HepG2 (cell line): ENCODE results near the gene EXOC1. TPM values are rescaled to one million over a fixed set of nuclear protein-coding genes. Genes with fewer than 3 reads are reported as not detected.

Experiments used
- ATF1 ChIP-seq: IDR thresholded peaks from 2 replicates; pipeline ENCODE4 v1.6.1; 2016; ENCODE audit warnings: mild to moderate bottlenecking, control low read depth
- BCL6 ChIP-seq: IDR thresholded peaks from 2 replicates; pipeline ENCODE4 v1.6.1; 2016; ENCODE audit warnings: missing genetic modification reagents, missing compliant biosample characterization
- KIAA2018 ChIP-seq: sonication (generic); formaldehyde crosslinking; IDR thresholded peaks from 2 replicates; pipeline ENCODE4 v1.5.0; 2020; ENCODE audit warnings: mild to moderate bottlenecking, missing genetic modification reagents, borderline replicate concordance
- MAFG ChIP-seq: sonication (generic); formaldehyde crosslinking; IDR thresholded peaks from 2 replicates; pipeline ENCODE4 v1.5.1; 2020; ENCODE audit warnings: mild to moderate bottlenecking, missing genetic modification reagents
- NFE2L1 ChIP-seq: sonication (generic); formaldehyde crosslinking; IDR thresholded peaks from 2 replicates; pipeline ENCODE4 v1.4.0; 2020; ENCODE audit warnings: missing genetic modification reagents, mild to moderate bottlenecking, borderline replicate concordance
- NFE2L2 ChIP-seq: fragments of 150-350 bp; IDR thresholded peaks from 2 replicates; pipeline ENCODE4 v1.6.1; 2014; ENCODE audit warnings: low read length
- SCMH1 ChIP-seq: sonication (generic); formaldehyde crosslinking; IDR thresholded peaks from 2 replicates; pipeline ENCODE4 v1.9.0; 2021; ENCODE audit warnings: missing genetic modification reagents, mild to moderate bottlenecking, borderline replicate concordance
- TBX2 ChIP-seq: sonication (generic); formaldehyde crosslinking; IDR thresholded peaks from 2 replicates; pipeline ENCODE4 v1.5.0; 2020; ENCODE audit warnings: missing genetic modification reagents, mild to moderate bottlenecking, borderline replicate concordance
- THAP11 ChIP-seq: IDR thresholded peaks from 2 replicates; pipeline ENCODE4 v1.6.1; 2016; ENCODE audit warnings: missing biosample characterization, missing genetic modification reagents
- TRIM24 ChIP-seq: sonication (generic); formaldehyde crosslinking; IDR thresholded peaks from 2 replicates; pipeline ENCODE4 v1.8.0; 2022; ENCODE audit warnings: mild to moderate bottlenecking, missing genetic modification reagents
- ZBTB38 ChIP-seq: sonication (generic); formaldehyde crosslinking; IDR thresholded peaks from 2 replicates; pipeline ENCODE4 v1.5.1; 2020; ENCODE audit warnings: mild to moderate bottlenecking, missing genetic modification reagents
- ZBTB42 ChIP-seq: sonication (generic); formaldehyde crosslinking; IDR thresholded peaks from 2 replicates; pipeline ENCODE4 v1.5.0; 2020; ENCODE audit warnings: mild to moderate bottlenecking, missing genetic modification reagents
- ZFP1 ChIP-seq: IDR thresholded peaks from 2 replicates; pipeline ENCODE4 v1.6.1; 2016
- ZFYVE20 ChIP-seq: sonication (generic); formaldehyde crosslinking; IDR thresholded peaks from 2 replicates; pipeline ENCODE4 v1.8.0; 2023; ENCODE audit warnings: low read depth, mild to moderate bottlenecking, moderate library complexity, missing genetic modification reagents, borderline replicate concordance
- ZNF253 ChIP-seq: sonication (generic); formaldehyde crosslinking; IDR thresholded peaks from 2 replicates; pipeline ENCODE4 v1.8.0; 2022; ENCODE audit warnings: mild to moderate bottlenecking, missing genetic modification reagents, borderline replicate concordance
- ZNF33A ChIP-seq: sonication (generic); formaldehyde crosslinking; IDR thresholded peaks from 2 replicates; pipeline ENCODE4 v1.5.1; 2020; ENCODE audit warnings: missing genetic modification reagents, mild to moderate bottlenecking, moderate library complexity, borderline replicate concordance
- ZNF354B ChIP-seq: sonication (generic); formaldehyde crosslinking; IDR thresholded peaks from 2 replicates; pipeline ENCODE4 v1.8.0; 2022; ENCODE audit warnings: mild to moderate bottlenecking, missing genetic modification reagents
- ZNF543 ChIP-seq: sonication (generic); formaldehyde crosslinking; IDR thresholded peaks from 2 replicates; pipeline ENCODE4 v1.4.0; 2020; ENCODE audit warnings: mild to moderate bottlenecking, missing genetic modification reagents
- ZNF549 ChIP-seq: sonication (generic); formaldehyde crosslinking; IDR thresholded peaks from 2 replicates; pipeline ENCODE4 v1.5.0; 2020; ENCODE audit warnings: missing genetic modification reagents
- ZNF639 ChIP-seq: conservative IDR thresholded peaks from 2 replicates; pipeline ENCODE4 v1.6.1; 2018; ENCODE audit warnings: missing genetic modification reagents
- ZNF709 ChIP-seq: sonication (generic); formaldehyde crosslinking; IDR thresholded peaks from 2 replicates; pipeline ENCODE4 v1.5.0; 2020; ENCODE audit warnings: mild to moderate bottlenecking, missing genetic modification reagents
- ZNF773 ChIP-seq: sonication (generic); formaldehyde crosslinking; IDR thresholded peaks from 2 replicates; pipeline ENCODE4 v1.4.0; 2020; ENCODE audit warnings: missing genetic modification reagents, borderline replicate concordance
- polyA plus RNA-seq, 8 experiments: library from polyadenylated mRNA; depleted of rRNA in 3 of 8; stranded (reverse) in 7 of 8; unstranded in 1 of 8; fragments of >200 nt; fragmentation: Illumina TruSeq in 4 of 8; extraction: Trizol in 4 of 8; gene quantifications; 2 replicates each; pipeline versions ENCODE4 v1.2.1 to v1.2.3, GENCODE V29; 2011 to 2016; ENCODE audit warnings: low read depth in 4 of 8, missing spikeins in 1 of 8, mixed read lengths in 1 of 8; ENCODE audit not compliant: insufficient read depth in 1 of 8
- total RNA-seq, 5 experiments: library from RNA; depleted of rRNA; stranded (reverse); fragments of >200 nt; fragmentation: Illumina TruSeq; extraction: Trizol; gene quantifications; 2 replicates each; pipeline ENCODE4 v1.2.3, GENCODE V29; 2016; ENCODE audit warnings: low read depth in 1 of 5

The EXOC1 gene
- total and polyA plus RNA-seq, 2 of the 13 experiments (the other 11 are each of a cell fraction or from before 2014, with no cell fraction given) = 9.1 to 18.4 TPM

- TF ChIP-seq NFE2L1 = no peak
- no peak for TF ChIP-seq ZNF773 (CRISPR knock-in tag)
- TF ChIP-seq SCMH1 (CRISPR knock-in tag) = no peak
- peak; percentile 69 for TF ChIP-seq ATF1 (CRISPR knock-in tag)
- peak; percentile 27; the same call in 1 of the 2 replicates for TF ChIP-seq ZNF543 (CRISPR knock-in tag)
- peak; percentile 90 for TF ChIP-seq THAP11 (CRISPR knock-in tag)
- no peak for TF ChIP-seq TRIM24
- TF ChIP-seq ZBTB38 (CRISPR knock-in tag) = peak; percentile 43; the same call in 1 of the 2 replicates
- TF ChIP-seq ZNF253 (CRISPR knock-in tag) = no peak
- TF ChIP-seq ZNF709 = 0 out of 2 replicates have a peak, but pooled peaks have one; percentile 43
- no peak for TF ChIP-seq BCL6 (CRISPR knock-in tag)
- no peak for TF ChIP-seq ZBTB42
- TF ChIP-seq ZFYVE20 = no peak
- TF ChIP-seq ZNF33A (CRISPR knock-in tag) = no peak
- no peak for TF ChIP-seq MAFG
- no peak for TF ChIP-seq ZNF549 (CRISPR knock-in tag)
- no peak for TF ChIP-seq ZFP1 (CRISPR knock-in tag)
- no peak for TF ChIP-seq NFE2L2
- TF ChIP-seq TBX2 (CRISPR knock-in tag) = 0 out of 2 replicates have a peak, but pooled peaks have one; percentile 34
- no peak for TF ChIP-seq ZNF354B
- no peak for TF ChIP-seq ZNF639
- no peak for TF ChIP-seq KIAA2018 (CRISPR knock-in tag)
These were observed at the start of gene EXOC1 (continued) for GRCh38 chr4:55853484-55854046.
